HG03060 (cell line): ENCODE results near the gene SSH2.
"Not testable (repeated sequence)": the region's sequence is repeated elsewhere in the genome, so short reads cannot be mapped to it uniquely, and the experiment has no call there.

ENCODE experiments used
- ATAC-seq: cut with Tn5 transposase; IDR thresholded peaks from one replicate; pipeline ENCODE4 v1.9.1; 2021; ENCODE audit warnings: low read depth, moderate number of reproducible peaks; ENCODE audit not compliant: unreplicated experiment

The SSH2 gene

DNA sequence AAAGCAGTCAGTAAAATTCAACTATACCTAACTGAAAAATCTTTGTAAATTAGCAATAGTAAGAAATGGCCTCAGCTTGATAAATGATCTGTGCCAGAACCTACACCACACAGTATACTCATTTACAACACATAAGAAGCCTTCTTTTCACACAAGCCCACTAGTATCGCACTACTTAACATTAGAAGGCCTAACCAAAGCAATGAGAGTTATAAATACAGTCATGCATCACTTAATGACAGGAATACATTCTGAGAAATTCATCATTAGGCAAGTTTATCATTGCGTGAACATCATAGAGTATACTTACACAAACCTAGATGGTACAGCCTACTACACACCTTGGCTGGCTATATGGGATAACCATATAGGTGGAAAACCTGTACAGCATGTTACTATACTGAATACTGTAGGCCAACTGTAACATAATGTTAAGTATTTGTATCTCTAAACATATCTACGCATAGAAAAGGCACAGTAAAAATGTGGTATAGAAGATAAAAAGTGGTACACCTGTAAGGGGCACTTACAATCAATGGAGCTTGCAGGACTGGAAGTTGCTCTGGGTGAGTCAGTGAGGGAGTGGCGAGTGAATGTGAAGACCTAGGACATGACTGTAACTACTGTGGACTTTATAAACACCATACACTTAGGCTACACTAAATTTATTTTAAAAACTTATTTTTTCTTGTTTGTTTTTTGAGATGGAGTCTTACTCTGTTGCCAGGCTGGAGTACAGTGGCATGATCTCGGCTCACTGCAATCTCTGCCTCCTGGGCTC, 180.8 kb downstream of the SSH2 start:
- ATAC-seq, result no peak

DNA sequence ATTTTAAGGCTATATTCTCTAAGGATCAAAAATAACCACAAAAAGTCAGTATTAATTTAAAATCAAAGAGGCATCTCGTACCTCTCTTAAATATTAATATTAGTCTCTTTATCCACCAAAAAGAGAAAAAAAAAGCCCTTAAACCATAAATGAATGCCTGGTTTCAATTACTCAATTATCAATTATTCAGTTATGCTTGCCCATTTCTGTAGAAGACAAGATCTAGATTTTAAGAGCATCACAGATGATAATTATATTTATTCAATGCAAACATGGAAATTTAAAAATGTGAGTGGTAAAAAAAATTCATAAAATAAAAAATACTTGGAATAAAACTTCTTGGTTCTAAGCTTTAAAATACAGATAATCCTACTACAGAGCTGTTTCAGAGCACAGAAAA, 181.6 kb downstream of the SSH2 start:
- no peak for ATAC-seq

DNA sequence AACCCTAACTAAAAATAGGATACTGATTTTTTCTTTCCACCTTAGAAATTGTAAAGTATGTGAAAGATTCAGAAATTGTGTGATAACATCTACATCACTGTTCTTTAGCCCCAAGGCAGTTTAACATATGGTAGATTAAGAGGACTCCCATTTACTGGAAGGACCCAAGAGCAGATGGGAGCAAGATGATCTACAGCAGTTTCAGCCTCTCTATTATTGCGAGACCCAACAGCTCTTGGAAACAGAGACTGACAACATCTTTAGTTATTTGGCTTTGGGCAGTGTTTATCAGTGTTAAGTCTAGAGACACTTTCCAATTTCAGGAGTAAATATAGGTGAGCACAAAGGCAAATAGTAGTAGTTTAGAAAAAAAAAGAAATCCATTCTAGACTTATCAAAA, 182.4 kb downstream of the SSH2 start:
- ATAC-seq, result no peak

DNA sequence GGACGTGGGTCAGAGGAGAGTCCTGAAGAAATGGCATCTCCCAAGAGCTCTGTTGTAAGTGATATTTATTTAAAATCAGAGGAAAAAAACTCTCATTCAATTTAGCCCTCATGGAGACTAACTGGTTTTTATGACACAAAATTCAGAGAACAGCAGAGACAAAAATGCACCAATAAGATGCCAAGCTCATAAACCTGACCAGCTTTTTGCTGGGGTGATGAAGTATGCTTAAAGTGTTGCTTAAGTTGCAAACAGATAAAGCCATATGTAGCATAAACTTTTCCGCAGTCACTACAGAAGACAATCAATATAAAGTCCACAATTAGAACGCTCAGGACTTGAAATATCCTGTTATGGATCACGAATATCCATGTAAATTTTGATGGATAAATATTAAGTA, 183.4 kb downstream of the SSH2 start:
- no peak for ATAC-seq

DNA sequence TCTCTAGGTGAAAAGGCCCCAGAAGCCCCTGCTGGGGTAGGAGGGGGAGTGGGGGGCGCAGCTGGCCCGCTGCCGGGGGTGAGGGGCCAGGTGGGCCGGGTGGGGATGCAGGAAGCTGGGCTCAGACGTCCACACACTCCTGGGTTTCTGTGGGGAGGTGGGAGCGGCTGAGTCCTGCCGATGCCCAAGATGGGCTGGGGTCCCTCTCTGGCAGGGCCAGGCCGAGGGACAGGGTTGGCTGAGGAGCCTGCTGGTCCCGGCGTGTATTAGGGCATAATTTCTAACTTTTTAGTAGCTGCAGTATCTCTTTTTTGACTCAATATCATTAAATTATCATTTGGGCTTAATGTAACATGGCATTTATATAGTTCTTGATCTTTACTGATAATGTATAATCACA, 185.9 kb downstream of the SSH2 start:
- no peak for ATAC-seq

DNA sequence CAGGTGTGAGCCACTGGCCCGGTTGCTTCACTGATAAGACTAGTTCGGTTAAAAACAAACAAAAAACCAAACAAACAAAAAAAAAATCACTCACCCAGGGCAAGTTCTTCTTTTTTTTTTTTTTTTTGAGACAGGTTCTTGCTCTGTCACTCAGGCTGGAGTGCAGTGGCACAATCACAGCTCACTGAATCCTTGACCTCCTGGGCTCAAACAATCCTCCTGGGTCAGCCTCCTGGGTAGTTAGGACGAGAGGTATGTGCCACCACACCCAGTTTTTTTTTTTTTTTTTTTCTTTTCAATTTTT, 187.9 kb downstream of the SSH2 start:
- ATAC-seq, result no peak

DNA sequence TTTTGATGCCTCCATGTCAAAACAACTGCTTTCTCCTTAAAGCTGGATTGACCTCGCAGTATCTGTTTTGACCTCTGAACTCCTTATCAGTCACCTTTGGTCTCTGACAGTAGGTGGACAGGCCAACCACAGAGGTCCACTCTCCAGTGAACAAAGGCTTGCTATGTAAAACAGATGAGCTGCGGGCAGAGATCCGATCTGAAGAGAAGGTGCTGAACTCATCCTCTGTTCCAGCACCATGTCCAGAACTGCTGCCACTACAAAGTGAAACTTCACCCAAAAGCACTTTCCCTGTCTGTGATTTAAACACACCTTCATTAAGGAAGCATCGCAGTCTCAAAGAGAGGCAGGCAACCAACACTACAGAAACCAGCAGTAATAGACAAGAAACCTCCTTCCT, 190.0 kb downstream of the SSH2 start:
- no peak for ATAC-seq

DNA sequence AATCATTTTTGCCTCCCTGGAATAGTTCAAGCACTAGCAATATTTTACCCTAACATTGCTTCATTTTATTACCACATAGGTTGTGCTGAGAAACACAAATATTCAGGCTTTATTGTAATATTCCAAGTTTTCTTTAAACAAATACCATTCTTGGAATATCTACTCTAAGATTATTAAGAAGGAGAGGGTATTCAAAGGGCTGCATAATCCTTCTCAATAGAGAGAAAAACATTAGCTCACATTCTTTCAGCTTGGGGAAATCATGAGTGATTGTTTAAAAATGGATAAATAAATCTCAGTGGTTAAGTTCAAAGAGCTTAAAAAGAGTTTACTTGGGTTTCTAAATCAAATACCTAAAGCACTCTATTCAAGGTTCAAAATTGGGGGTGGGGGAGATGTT, 195.4 kb downstream of the SSH2 start:
- ATAC-seq, result no peak

DNA sequence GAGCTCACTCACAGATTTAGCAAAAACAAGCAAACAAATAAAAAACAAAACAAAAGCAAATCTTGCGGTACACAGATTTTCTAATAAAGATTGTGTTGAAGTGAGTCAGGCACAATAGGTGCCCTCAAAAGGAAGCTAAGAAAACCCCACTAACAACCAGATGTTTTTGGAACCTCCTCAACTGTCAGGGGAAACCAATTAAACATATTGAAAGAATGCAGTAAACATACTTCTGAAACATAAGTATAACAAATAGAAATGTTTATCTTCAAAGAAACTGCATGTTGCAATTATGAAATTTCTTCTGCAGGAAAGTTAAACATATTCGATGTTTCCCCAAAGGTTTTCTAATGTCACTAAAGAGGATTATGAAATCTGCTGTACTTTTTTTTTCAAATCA, 196.9 kb downstream of the SSH2 start:
- ATAC-seq, result no peak

DNA sequence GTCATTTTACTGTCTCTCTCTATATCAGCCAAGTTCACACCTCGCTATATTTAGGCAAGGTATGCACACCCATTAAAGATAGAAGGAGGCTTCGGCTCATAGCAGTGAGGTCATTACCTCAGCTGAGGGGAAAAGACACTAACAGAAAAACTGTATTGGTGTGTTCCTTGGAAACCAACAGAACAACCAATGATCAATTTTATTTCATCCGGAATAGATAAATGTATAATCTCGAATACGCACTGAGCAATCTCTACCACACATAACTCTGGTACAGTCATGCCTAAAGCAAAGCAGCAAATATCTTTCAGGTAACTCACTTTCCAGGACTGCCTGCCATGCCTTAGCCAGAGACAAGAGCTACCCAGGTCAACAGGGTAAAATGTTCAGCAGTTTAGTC, 197.4 kb downstream of the SSH2 start:
- ATAC-seq, result no peak

DNA sequence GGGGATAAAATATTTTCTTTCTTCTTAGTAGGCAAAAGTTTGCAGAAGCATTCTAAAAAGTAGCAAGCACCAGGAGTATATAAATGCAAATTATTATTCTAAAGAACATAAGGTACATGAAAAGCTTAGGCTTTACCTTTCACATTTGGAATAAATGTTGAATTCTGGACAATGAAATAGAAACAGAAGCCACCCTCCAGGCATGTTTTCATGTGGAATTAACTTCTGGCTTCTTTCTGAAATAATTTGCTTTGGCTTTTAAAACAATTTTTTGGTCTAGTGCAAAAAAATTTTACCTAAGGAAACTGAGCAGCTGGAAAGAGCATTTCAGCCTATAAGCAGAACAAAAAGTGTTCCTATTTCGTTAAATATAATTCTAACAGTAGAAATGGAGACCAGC, 197.8 kb downstream of the SSH2 start:
- no peak for ATAC-seq

DNA sequence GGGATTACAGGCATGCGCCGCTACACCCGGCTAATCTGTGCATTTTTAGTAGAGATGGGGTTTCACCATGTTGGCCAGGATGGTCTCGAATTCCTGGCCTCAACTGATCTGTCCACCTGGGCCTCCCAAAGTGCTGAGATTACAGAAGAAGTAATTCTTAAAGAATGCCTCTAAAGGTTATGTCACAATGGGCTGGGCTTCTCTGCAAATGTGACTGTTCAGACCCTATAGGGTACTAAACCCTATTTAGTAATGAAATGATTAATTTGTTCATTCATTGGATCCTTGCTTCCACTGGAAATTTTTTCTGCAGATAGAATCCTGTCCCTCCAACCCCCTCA, 198.5 kb downstream of the SSH2 start:
- no peak for ATAC-seq

DNA sequence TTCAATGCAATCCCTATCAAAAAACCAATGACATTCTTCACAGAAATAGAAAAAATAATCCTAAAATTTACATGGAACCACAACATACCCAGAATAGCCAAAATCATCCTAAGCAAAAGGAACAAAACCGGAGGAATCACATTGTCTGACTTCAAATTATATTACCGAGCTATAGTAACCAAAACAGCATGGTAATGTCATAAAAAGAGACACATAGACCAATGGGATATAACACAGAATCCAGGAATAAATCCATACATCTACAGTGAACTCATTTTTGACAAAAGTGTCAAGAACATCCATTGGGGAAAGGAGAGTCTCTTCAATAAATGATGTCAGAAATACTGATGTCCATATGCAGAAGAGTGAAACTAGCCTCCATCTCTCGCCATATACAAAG, 201.5 kb downstream of the SSH2 start:
- ATAC-seq, result no peak

DNA sequence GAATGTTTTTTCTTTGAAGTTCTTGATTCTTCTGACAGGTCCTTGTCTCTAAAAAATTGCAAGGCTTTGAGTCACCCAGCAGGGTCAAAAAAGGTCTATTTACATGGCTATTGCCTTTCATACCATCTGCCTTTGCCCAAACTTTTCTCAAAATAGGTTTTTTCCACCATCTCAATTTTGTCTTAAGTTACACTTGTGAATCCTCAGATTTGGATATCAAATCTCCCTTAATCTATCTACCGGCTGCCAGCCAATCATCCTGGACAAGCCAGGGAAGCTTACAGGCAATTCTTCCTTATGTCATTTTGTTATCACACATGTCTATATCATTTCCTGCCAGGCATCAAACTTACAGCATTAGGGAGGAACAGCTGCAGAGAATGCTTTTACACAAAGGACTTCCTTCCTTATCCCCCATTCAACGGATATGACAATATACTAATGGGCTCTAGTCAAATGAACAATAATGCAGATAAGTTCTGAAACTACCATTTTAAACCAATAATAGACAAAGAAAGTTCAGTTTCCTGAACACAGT, 203.2 kb downstream of the SSH2 start:
- ATAC-seq, result no peak

DNA sequence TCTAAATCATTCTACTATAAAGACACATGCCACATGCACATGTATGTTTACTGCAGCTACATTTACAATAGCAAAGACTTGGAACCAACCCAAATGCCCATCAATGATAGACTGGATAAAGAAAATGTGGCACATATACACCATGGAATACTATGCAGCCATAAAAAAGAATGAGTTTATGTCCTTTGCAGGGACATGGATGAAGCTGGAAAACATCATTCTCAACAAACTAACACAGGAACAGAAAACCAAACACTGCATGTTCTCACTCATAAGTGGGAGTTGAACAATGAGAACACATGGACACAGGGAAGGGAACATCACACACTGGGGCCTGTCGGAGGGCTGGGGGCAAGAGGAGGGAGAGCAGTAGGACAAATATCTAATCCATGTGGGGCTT, 204.6 kb downstream of the SSH2 start:
- ATAC-seq, result not testable (repeated sequence)

DNA sequence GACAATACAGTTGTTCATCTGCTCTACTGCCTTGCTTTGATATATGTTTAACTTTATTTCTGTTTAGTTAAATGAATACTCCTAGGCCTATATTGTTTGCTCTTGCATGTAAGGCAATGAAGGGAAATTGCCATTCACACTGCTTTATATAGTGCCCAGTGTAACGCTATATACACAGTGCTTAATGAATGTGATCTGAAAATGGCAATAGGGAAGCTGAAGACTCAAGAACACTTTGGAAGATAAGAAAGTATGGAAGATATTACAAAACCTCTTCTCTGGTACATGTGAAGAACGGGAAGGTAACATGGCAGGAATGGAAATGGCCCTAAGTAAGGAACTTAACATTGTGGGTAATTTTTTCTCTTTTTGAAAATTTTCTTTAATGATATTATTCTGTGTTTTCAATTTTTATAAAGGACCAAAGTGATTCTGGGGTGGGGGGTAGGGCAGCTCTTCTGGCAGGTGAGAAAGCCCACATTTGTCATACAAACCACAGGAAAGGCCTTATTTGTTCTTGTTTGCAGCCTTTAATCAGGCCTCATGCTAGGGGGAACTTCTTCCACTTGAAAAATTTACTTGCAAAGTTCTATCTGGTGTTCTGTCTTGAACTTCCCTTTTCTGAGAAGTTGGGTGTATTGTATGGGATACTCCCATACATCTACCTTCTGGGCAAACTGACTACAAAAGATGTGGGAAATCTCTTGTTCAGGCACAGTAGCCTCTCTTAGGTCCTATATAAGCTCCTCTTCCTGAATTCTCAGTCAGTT, 206.6 kb downstream of the SSH2 start:
- ATAC-seq, result peak; percentile 10

DNA sequence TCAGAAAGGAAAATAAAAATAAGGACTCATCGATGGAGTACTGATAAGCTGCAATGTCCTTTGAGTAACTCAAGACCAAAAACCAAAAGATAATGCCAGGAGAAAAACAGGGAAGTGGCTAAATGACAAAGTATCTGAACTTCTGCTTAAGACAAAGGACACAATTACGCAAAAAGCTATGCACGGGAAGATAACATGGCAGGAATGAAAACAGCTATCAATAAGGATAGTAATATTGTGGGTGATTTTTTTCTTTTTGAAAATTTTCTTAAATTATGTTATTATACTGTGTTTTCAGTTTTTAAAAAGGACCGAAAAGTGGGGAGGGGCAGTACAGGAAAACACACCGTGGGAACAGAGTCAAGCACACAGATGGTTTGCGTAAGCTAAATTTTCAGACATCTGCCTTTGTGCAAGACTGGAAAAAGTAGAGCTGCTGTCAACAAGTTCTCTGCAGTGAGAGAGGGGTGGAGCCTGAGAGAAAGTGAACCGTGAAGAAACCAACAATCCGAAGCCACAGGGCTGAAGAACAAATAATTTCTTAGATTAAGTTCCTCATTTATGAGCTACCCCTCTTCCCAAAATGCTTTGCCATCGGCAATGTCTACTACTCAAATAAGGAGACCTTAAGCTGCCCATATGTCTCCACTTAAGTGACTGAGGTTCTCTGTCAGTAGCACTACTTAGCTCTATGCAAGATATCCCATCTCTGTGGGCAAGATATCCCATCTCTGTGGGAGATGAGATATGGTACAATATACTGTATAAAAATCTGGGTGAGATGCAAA, 207.4 kb downstream of the SSH2 start:
- ATAC-seq, result peak; percentile 64

DNA sequence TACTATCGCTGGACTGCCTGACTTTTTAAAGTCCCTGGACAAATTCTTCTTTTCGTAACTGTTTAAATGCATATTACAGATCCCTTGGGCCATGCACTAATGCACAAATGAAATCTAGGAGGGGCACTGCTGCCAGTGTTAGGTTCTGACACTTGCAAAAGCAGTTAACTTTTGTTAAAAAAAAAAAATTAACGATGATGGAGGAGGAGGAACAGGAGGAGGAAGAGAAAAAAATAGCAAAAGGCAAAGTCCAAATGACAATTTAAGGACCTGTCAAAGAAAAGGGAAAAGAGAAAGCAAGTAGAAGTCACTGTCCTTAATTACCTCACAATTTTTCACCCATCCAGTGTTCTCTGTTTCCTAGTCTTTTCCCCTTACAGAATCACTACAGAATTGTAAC, 209.5 kb downstream of the SSH2 start:
- ATAC-seq, result no peak

DNA sequence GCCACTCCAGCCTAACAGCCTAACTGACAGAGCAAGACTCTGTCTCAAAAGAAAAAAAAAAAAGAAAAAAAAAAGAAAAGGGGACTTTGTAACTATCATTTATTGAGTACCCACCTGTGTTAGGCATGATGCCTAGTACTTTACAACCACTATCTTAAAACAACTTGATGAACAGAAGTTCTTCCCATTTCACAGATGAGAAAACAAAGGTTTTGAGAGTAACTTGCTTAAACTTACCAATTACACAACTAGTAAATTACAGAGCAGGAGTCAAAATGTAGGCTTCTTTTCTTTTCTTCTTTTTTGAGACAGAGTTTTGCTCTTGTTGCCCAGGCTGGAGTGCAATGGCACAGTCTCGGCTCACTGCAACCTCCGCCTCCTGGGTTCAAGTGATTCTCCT, 210.6 kb downstream of the SSH2 start:
- ATAC-seq, result no peak

DNA sequence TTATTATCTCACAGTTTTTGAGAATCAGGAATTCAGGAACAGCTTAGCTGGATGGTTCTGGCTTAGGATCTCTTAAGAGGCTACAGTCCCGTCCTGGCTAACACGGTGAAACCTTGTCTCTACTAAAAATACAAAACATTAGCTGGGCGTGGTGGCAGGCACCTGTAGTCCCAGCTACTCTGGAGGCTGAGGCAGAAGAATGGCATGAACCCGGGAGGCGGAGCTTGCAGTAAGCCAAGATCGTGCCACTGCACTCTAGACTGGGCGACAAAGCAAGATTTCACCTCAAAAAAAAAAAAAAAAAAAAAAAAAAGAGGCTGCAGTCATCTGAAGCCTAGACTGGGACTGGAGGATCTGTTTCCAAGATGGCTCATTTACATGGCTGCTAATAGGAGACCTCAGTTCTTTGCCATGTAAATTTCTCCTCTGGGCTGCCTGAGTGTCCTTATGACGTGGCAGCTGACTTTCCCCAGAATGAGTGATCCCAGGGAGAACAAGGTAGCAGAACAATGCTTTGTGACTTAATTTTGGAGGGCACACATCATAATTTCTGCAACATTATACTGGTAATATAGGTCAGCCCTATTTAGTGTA, 211.5 kb downstream of the SSH2 start:
- no peak for ATAC-seq

DNA sequence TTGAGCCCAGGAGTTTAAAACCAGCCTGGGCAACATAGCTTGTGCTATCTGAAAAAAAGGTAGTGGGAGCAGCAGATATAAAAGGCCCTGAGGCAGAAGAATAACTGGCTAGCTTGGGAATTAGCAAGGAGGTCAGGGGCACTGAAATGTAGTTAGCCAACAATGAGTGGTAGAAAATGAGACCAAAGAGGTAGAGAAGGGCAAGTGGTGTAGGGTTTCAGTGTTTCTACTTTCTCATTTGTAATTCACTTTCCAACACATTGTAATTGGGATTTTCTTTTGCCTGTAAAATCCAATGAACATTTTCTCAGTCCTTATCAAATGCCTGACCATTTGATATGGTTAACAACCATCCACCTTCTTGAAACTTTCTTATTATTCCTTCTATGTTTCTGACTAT, 212.2 kb downstream of the SSH2 start:
- ATAC-seq, result no peak
